ENCODE data around the gene WNT3A.

Gene WNT3A

DNA sequence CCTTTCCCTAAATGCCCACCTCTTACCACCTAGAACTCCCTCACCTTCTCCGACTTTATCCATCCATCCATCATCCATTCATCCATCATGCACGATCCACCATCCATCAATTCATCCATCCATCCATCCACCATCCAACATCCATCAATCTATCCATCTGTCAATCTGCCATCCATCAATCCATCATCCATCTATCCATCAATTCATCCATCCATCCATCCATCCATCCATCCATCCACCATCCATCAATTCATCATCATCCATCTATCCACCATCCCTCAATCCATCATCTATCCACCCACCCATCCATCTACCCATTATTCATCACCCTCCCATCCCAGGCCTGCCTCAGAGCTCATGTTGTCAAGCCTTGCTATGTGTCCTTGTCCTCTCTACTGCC lies 34.5 kb downstream of the WNT3A start:
- no peak overlapping the region for H2AFZ ChIP-seq (ENCODE audit: low read length)
- no peaks in the 10 kb centered on the region for H3K36me3 ChIP-seq (replicated peaks; ENCODE audit: insufficient read depth, low read length)
- no peaks in the 10 kb centered on the region for H3K79me2 ChIP-seq (ENCODE audit: low read length)
- no peak overlapping the region for H3K9ac ChIP-seq (ENCODE audit: low read length)
- H3F3A ChIP-seq (ENCODE audit: insufficient read depth, low read length) = no peaks in the 10 kb centered on the region
- peaks cover 20% of the 10 kb centered on the region; the same call in 1 of the 2 replicates for H3K27me3 ChIP-seq (replicated peaks; ENCODE audit: insufficient read depth, low read length)
- no peaks in the 10 kb centered on the region for H3K4me1 ChIP-seq (ENCODE audit: low read length)
- no peak overlapping the region for H3K4me2 ChIP-seq (ENCODE audit: low read depth, low read length)
- no peaks in the 10 kb centered on the region for H3K9me2 ChIP-seq (replicated peaks; ENCODE audit: insufficient read depth, low read length)
- no peak overlapping the region for H3K27ac ChIP-seq (ENCODE audit: low read length)
- no peaks in the 10 kb centered on the region for H3K9me3 ChIP-seq (replicated peaks; ENCODE audit: insufficient read depth, low read length)
- DNase-seq = no peak
- TF ChIP-seq EZH2 (optimal IDR thresholded peaks at IDR 0.05; ENCODE audit: low read depth, low read length) (no peak), EZH2phosphoT487 (IDR thresholded peaks at IDR 0.05; ENCODE audit: low read length) (no peak)
- TF ChIP-seq, protein P1, sequence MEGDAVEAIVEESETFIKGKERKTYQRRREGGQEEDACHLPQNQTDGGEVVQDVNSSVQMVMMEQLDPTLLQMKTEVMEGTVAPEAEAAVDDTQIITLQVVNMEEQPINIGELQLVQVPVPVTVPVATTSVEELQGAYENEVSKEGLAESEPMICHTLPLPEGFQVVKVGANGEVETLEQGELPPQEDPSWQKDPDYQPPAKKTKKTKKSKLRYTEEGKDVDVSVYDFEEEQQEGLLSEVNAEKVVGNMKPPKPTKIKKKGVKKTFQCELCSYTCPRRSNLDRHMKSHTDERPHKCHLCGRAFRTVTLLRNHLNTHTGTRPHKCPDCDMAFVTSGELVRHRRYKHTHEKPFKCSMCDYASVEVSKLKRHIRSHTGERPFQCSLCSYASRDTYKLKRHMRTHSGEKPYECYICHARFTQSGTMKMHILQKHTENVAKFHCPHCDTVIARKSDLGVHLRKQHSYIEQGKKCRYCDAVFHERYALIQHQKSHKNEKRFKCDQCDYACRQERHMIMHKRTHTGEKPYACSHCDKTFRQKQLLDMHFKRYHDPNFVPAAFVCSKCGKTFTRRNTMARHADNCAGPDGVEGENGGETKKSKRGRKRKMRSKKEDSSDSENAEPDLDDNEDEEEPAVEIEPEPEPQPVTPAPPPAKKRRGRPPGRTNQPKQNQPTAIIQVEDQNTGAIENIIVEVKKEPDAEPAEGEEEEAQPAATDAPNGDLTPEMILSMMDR (IDR thresholded peaks at IDR 0.05; ENCODE audit: low read length) = no peak
- no peaks in the 10 kb centered on the region for H4K20me1 ChIP-seq (ENCODE audit: insufficient read depth, low read length)
- H3K4me3 ChIP-seq (ENCODE audit: low read length) = no peak overlapping the region

DNA sequence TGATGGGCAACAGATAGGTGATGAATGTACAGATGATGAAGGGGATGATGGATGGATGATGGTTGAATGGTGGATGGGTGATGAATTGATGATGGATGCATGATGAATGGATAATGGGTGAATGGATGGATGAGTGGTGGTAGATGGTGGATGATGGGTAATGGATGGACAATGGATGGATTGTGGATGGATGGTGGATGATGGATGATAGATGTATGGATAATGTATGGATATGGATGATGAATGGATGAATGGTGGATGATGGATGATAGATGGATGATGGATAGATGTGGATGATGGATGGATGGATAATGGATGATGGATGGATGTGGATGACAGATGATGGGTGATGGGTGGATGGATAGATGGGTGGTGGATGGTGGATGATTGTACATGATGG lies 35.7 kb downstream of the WNT3A start:
- Histone ChIP-seq H3K79me2 (ENCODE audit: low read length) (no peaks in the 10 kb centered on the region), H3K27me3 (replicated peaks; ENCODE audit: insufficient read depth, low read length) (peaks cover 20% of the 10 kb centered on the region; the same call in 1 of the 2 replicates), H3K9me2 (replicated peaks; ENCODE audit: insufficient read depth, low read length) (no peaks in the 10 kb centered on the region), H3K4me3 (ENCODE audit: low read length) (no peak overlapping the region), H3K27ac (ENCODE audit: low read length) (no peak overlapping the region), H3K4me1 (ENCODE audit: low read length) (no peaks in the 10 kb centered on the region), H3K36me3 (replicated peaks; ENCODE audit: insufficient read depth, low read length) (no peaks in the 10 kb centered on the region), H3K9me3 (replicated peaks; ENCODE audit: insufficient read depth, low read length) (no peaks in the 10 kb centered on the region), H3K9ac (ENCODE audit: low read length) (no peak overlapping the region), H3K4me2 (ENCODE audit: low read depth, low read length) (no peak overlapping the region), H3F3A (ENCODE audit: insufficient read depth, low read length) (no peaks in the 10 kb centered on the region), H4K20me1 (ENCODE audit: insufficient read depth, low read length) (no peaks in the 10 kb centered on the region), H2AFZ (ENCODE audit: low read length) (no peak overlapping the region)
- TF ChIP-seq EZH2phosphoT487 (IDR thresholded peaks at IDR 0.05; ENCODE audit: low read length) (no peak), EZH2 (optimal IDR thresholded peaks at IDR 0.05; ENCODE audit: low read depth, low read length) (no peak)
- TF ChIP-seq, protein P1 (IDR thresholded peaks at IDR 0.05; ENCODE audit: low read length) = no peak
- DNase-seq = no peak

DNA sequence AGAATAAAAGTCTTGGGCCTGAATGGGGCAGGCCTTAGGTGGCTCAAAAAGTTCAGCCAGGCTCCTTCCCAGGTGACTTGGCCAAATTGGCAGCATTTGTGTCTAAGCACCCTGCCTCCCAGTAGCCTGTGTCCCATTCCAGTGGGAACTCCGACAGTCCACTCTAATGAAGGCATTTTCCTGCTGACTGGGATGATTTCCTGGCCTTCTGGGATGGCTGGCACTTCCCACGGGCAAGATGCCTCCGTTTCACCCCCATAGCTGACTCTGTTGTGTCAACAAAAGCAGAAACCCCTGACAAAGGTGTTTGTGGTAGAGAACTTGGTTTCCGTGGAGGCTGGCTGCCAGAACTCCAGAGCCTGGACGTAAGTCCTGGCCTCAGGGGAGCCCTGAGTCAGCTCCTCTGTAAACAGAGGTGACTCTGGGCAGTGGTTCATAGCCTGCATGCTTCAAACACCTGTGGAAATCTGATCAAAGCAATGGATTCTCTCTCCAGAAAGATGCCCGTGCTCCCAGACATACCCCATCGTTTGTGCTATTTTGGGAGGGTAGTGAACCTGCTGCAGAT lies 36.6 kb downstream of the WNT3A start:
- no peak overlapping the region for H2AFZ ChIP-seq (ENCODE audit: low read length)
- no peak overlapping the region for H3K27ac ChIP-seq (ENCODE audit: low read length)
- no peaks in the 10 kb centered on the region for H3K36me3 ChIP-seq (replicated peaks; ENCODE audit: insufficient read depth, low read length)
- H3K9me2 ChIP-seq (replicated peaks; ENCODE audit: insufficient read depth, low read length) = no peaks in the 10 kb centered on the region
- H3K79me2 ChIP-seq (ENCODE audit: low read length) = no peaks in the 10 kb centered on the region
- no peak for TF ChIP-seq EZH2 (optimal IDR thresholded peaks at IDR 0.05; ENCODE audit: low read depth, low read length)
- no peak for TF ChIP-seq EZH2phosphoT487 (IDR thresholded peaks at IDR 0.05; ENCODE audit: low read length)
- TF ChIP-seq, protein P1 (IDR thresholded peaks at IDR 0.05; ENCODE audit: low read length) = no peak
- no peaks in the 10 kb centered on the region for H3K9me3 ChIP-seq (replicated peaks; ENCODE audit: insufficient read depth, low read length)
- no peak overlapping the region for H3K9ac ChIP-seq (ENCODE audit: low read length)
- no peak for DNase-seq
- no peak overlapping the region for H3K4me3 ChIP-seq (ENCODE audit: low read length)
- no peaks in the 10 kb centered on the region for H4K20me1 ChIP-seq (ENCODE audit: insufficient read depth, low read length)
- no peaks in the 10 kb centered on the region for H3K4me1 ChIP-seq (ENCODE audit: low read length)
- H3K27me3 ChIP-seq (replicated peaks; ENCODE audit: insufficient read depth, low read length) = peaks cover 20% of the 10 kb centered on the region; the same call in 1 of the 2 replicates
- H3K4me2 ChIP-seq (ENCODE audit: low read depth, low read length) = no peak overlapping the region
- no peaks in the 10 kb centered on the region for H3F3A ChIP-seq (ENCODE audit: insufficient read depth, low read length)

All from MM.1S (cell line).